ENCODE measurements around the gene GBP4. TPM values are rescaled to one million over a fixed set of nuclear protein-coding genes. Genes with fewer than 3 reads are reported as not detected.

GBP4 gene
- total and polyA plus RNA-seq, 2 experiments from 2014 or later = 0.03 TPM; not detected in 1

- no peaks in the 10 kb centered on the region for H3K9me3 Mint-ChIP-seq
- H3K27me3 Mint-ChIP-seq (ENCODE audit: insufficient read depth, low read depth, poor library complexity) = no peaks in the 10 kb centered on the region
- Histone ChIP-seq H3K4me3 (no peak overlapping the region), H3K27me3 (ENCODE audit: insufficient read depth) (no peaks in the 10 kb centered on the region), H3K79me2 (replicated peaks; ENCODE audit: insufficient read depth) (no peaks in the 10 kb centered on the region), H3K4me1 (ENCODE audit: insufficient read depth) (no peaks in the 10 kb centered on the region), H3K9me2 (ENCODE audit: insufficient read depth) (no peaks in the 10 kb centered on the region), H3K4me2 (no peak overlapping the region), H3K36me3 (ENCODE audit: insufficient read depth) (no peaks in the 10 kb centered on the region), H2AFZ (no peak overlapping the region), H3F3A (replicated peaks; ENCODE audit: low read depth) (no peaks in the 10 kb centered on the region), H3K27ac (ENCODE audit: low read depth) (no peak overlapping the region), H4K20me1 (replicated peaks; ENCODE audit: insufficient read depth) (no peaks in the 10 kb centered on the region)
- no peaks in the 10 kb centered on the region for H3K36me3 Mint-ChIP-seq (ENCODE audit: low read depth)
- no peak overlapping the region for H3K4me3 Mint-ChIP-seq
- H3K4me1 Mint-ChIP-seq = no peaks in the 10 kb centered on the region; the same call in 2 of the 3 replicates
- no peak for DNase-seq (ENCODE audit: low spot score)
- no peak for ATAC-seq
- no peak for TF ChIP-seq EZH2 (IDR thresholded peaks at IDR 0.05; ENCODE audit: low read depth, unreplicated experiment)
- TF ChIP-seq JUNB (IDR thresholded peaks at IDR 0.05; ENCODE audit: unreplicated experiment) = no peak
- TF ChIP-seq ZNF114 (CRISPR knock-in tag; IDR thresholded peaks at IDR 0.05) = no peak
- no peak for TF ChIP-seq ZNF331 (CRISPR knock-in tag; IDR thresholded peaks at IDR 0.05; ENCODE audit: low read depth)
- TF ChIP-seq NANOG (IDR thresholded peaks at IDR 0.05; ENCODE audit: borderline replicate concordance) = no peak
- TF ChIP-seq CTCF (conservative IDR thresholded peaks at IDR 0.05; ENCODE audit: low read depth in 2 of 2) = no peak
- H3K27ac Mint-ChIP-seq = no peak overlapping the region
These were observed 50.8 kb downstream of the GBP4 start for GRCh38 chr1:89147678-89148658.

- H3K9me2 ChIP-seq (ENCODE audit: insufficient read depth) = no peaks in the 10 kb centered on the region
- Mint-ChIP-seq H3K4me3 (no peak overlapping the region), H3K27ac (no peak overlapping the region), H3K36me3 (ENCODE audit: low read depth) (no peaks in the 10 kb centered on the region), H3K4me1 (no peaks in the 10 kb centered on the region; the same call in 2 of the 3 replicates), H3K27me3 (ENCODE audit: insufficient read depth, low read depth, poor library complexity) (no peaks in the 10 kb centered on the region), H3K9me3 (no peaks in the 10 kb centered on the region)
- no peak overlapping the region for H3K4me3 ChIP-seq
- H3K4me1 ChIP-seq (ENCODE audit: insufficient read depth) = no peaks in the 10 kb centered on the region
- no peak overlapping the region for H3K27ac ChIP-seq (ENCODE audit: low read depth)
- DNase-seq (ENCODE audit: low spot score) (no peak), ATAC-seq (no peak)
- no peaks in the 10 kb centered on the region for H4K20me1 ChIP-seq (replicated peaks; ENCODE audit: insufficient read depth)
- H3K36me3 ChIP-seq (ENCODE audit: insufficient read depth) = no peaks in the 10 kb centered on the region
- no peak overlapping the region for H2AFZ ChIP-seq
- no peaks in the 10 kb centered on the region for H3K27me3 ChIP-seq (ENCODE audit: insufficient read depth)
- H3K4me2 ChIP-seq = no peak overlapping the region
- H3K79me2 ChIP-seq (replicated peaks; ENCODE audit: insufficient read depth) = no peaks in the 10 kb centered on the region
- H3F3A ChIP-seq (replicated peaks; ENCODE audit: low read depth) = no peaks in the 10 kb centered on the region
- TF ChIP-seq EZH2phosphoT487 (IDR thresholded peaks at IDR 0.05; ENCODE audit: unreplicated experiment) (no peak), ZNF462 (CRISPR knock-in tag; IDR thresholded peaks at IDR 0.05) (no peak), ETS1 (IDR thresholded peaks at IDR 0.05) (no peak), EZH2 (IDR thresholded peaks at IDR 0.05; ENCODE audit: low read depth, unreplicated experiment) (no peak), STAT1 (IDR thresholded peaks at IDR 0.05; ENCODE audit: unreplicated experiment) (no peak)
These were observed 52.0 kb downstream of the GBP4 start for GRCh38 chr1:89146721-89147120.
